Measurements from ENCODE around the gene FBN2.
"Not testable (repeated sequence)": the region's sequence is repeated elsewhere in the genome, so short reads cannot be mapped to it uniquely, and the experiment has no call there.

FBN2 gene

GRCh38 chr5:128472036-128472435 is 66.0 kb downstream of the FBN2 start:
- no peak for DNase-seq (ENCODE audit: low read depth)
- TF ChIP-seq, protein P1, sequence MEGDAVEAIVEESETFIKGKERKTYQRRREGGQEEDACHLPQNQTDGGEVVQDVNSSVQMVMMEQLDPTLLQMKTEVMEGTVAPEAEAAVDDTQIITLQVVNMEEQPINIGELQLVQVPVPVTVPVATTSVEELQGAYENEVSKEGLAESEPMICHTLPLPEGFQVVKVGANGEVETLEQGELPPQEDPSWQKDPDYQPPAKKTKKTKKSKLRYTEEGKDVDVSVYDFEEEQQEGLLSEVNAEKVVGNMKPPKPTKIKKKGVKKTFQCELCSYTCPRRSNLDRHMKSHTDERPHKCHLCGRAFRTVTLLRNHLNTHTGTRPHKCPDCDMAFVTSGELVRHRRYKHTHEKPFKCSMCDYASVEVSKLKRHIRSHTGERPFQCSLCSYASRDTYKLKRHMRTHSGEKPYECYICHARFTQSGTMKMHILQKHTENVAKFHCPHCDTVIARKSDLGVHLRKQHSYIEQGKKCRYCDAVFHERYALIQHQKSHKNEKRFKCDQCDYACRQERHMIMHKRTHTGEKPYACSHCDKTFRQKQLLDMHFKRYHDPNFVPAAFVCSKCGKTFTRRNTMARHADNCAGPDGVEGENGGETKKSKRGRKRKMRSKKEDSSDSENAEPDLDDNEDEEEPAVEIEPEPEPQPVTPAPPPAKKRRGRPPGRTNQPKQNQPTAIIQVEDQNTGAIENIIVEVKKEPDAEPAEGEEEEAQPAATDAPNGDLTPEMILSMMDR (IDR thresholded peaks at IDR 0.05; ENCODE audit: insufficient read depth, low read depth, low read length, missing control alignments) = no peak
- no peak overlapping the region for H3K4me3 ChIP-seq (ENCODE audit: low read length)

DNA sequence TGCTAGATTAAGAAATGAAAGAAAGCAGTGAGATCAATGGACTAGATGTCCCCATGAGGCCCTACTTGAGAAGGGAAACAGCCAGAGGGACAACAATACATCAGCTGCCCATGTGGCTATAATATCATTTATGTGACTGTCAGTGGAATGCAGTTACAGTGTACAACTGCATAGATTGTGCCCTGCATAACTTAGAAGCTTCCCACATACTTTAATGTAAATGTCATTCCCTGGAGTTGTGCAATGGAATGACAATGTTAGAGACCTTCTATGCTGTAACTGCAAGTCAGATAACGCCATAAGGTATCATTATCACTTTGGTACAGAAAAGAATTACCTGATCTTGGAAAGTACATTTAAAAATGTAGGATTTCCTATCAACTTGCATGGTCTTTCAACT is 67.4 kb downstream of the FBN2 start:
- H3K4me3 ChIP-seq (ENCODE audit: low read length) = no peak overlapping the region
- DNase-seq (ENCODE audit: low read depth) = peak; percentile 53
- TF ChIP-seq, protein P1 (IDR thresholded peaks at IDR 0.05; ENCODE audit: insufficient read depth, low read depth, low read length, missing control alignments) = no peak

- TF ChIP-seq, protein P1 (IDR thresholded peaks at IDR 0.05; ENCODE audit: insufficient read depth, low read depth, low read length, missing control alignments) = no peak
- DNase-seq (ENCODE audit: low read depth) = no peak
- no peak overlapping the region for H3K4me3 ChIP-seq (ENCODE audit: low read length)
These were observed 68.1 kb downstream of the FBN2 start for GRCh38 chr5:128469912-128470311.

- no peak for DNase-seq (ENCODE audit: low read depth)
- TF ChIP-seq, protein P1 (IDR thresholded peaks at IDR 0.05; ENCODE audit: insufficient read depth, low read depth, low read length, missing control alignments) = no peak
- no peak overlapping the region for H3K4me3 ChIP-seq (ENCODE audit: low read length)
These were observed 71.1 kb downstream of the FBN2 start for GRCh38 chr5:128466980-128467379.

DNA sequence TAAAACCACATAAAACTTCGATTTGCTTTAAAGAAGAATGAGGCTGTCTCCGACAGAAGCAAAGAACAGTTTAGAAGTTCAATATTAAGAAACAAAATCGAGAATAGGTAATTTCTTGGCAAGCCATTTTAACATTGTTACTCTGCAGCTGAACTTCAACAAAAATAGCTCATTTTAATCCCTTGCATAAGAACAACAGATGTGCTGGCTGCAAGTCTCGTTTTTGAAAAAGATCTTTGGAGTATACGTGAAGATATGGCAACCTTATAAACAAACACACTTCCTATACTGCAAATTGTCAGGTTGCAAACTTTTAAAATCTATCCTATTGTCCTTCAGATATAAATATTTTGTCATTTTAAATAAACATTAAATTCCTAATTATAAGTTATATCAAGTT is 71.5 kb downstream of the FBN2 start:
- TF ChIP-seq, protein P1 (IDR thresholded peaks at IDR 0.05; ENCODE audit: insufficient read depth, low read depth, low read length, missing control alignments) = no peak
- DNase-seq (ENCODE audit: low read depth) = no peak

DNA sequence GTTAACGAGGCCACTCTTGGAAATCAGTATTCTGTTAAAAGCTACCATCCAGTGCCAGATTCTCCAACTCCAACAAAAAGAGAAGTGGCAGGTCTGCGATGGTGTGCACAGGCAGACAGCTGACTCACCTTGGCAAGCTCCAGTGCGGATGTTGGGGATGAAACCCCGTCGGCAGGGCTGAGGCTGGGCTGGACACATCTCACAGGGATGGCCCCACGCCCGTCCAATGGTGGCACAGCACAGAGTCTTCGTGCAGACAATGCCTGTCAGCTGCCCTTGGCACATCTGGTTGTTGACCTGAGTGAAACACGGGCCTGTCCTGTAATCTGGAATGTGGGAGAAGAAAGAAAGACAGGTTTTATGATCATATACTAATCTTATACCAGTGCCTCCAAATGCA is 73.4 kb downstream of the FBN2 start:
- DNase-seq (ENCODE audit: low read depth) = no peak
- TF ChIP-seq, protein P1 (IDR thresholded peaks at IDR 0.05; ENCODE audit: insufficient read depth, low read depth, low read length, missing control alignments) = no peak
- no peak overlapping the region for H3K4me3 ChIP-seq (ENCODE audit: low read length)

More for the DNA sequence above, 71.5 kb downstream of the FBN2 start:
- no peak overlapping the region for H3K4me3 ChIP-seq (ENCODE audit: low read length)

DNA sequence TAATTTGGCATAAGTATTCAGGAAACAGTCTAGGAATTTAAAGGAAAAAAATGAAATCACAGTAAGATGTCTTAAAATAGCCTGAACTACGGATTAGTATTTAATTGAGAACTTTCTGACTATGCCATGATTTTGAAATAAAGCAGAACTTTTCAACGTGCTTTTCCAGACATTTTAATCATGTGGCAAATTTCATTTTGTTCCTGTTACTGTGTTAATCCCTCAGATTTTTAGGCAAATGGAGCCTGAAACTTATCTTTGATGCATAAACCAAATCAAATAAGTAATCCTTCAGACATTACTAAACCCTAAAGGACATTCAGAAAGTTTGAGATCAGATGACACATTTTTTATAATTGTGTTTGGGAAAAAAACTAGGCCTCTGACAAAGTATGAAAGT is 75.7 kb downstream of the FBN2 start:
- no peak for DNase-seq (ENCODE audit: low read depth)
- H3K4me3 ChIP-seq (ENCODE audit: low read length) = no peak overlapping the region
- TF ChIP-seq, protein P1 (IDR thresholded peaks at IDR 0.05; ENCODE audit: insufficient read depth, low read depth, low read length, missing control alignments) = no peak

DNA sequence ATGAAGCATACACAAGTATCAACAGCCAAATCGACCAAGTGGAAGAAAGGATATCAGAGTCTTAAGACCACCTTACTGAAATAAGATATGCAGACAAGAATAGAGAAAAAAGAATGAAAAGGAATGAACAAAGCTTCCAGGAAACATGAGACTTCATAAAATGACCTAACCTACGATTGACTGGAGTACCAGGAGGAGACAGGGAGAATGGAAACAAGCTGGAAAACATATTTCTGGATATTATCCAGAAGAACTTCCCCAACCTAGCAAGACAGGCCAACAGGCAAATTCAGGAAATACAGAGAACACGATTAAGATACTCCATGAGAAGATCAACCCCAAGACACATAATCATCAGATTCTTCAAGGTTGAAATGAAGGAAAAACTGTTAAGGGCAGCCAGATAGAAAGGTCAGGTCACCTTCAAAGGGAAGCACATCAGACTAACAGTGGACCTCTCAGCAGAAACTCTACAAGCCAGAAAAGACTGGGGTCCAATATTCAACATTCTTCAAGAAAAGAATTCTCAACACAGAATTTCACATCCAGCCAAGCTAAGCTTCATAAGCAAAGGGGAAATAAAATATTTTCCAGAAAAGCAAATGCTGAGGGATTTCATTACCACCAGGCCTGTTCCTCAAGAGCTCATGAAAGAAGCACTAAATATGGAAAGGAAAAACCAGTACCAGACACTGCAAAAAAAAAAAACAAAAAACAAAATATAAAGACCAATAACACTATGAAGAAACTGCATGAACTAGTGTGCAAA is 80.7 kb downstream of the FBN2 start:
- H3K4me3 ChIP-seq (ENCODE audit: low read length) = not testable (repeated sequence)

More for the DNA sequence above, 80.7 kb downstream of the FBN2 start:
- DNase-seq (ENCODE audit: low read depth) = not testable (repeated sequence)

Measured in epithelial cell of esophagus (primary cell).